B cell (primary cell): ENCODE measurements around the gene ENTHD1. TPM values are rescaled to one million over a fixed set of nuclear protein-coding genes. Genes with fewer than 3 reads are reported as not detected.

Experiments used
- polyA plus RNA-seq: library from polyadenylated mRNA; depleted of rRNA; stranded (reverse); fragments of >200 nt; gene quantifications from 2 replicates; pipeline ENCODE4 v1.2.3, GENCODE V29; 2012
- small RNA-seq: library from RNA; depleted of rRNA; stranded (forward); fragments of <200 nt; gene quantifications from one replicate; pipeline ENCODE3, GENCODE V24; 2012; ENCODE audit warnings: low replicate concordance, low read depth; ENCODE audit not compliant: insufficient read length
- total RNA-seq, 2 donors: library from RNA; stranded (reverse); fragments of 120-200 nt in 1 of 2; gene quantifications; 1 replicate in 1 of 2; 2 replicates in 1 of 2; pipeline versions ENCODE4 v1.2.3 to v1.2.4, GENCODE V29; 2013 to 2022

The ENTHD1 gene
- total and polyA plus RNA-seq, 2 donors (not counting 1 experiment from before 2014, with no cell fraction given): not detected

Small RNA genes within 50 kb of the gene (small RNA-seq; reads per million reads assigned to genes)
- gene RN7SKP210: not detected

Other genes with a start within 250 kb of the ENTHD1 start
- 13.5 and 14.4 TPM in 2 replicates for gene GRAP2, start 7.3 kb upstream of the ENTHD1 start, total RNA-seq
- 26.4 and 34.9 TPM in 2 replicates for gene GRAP2, start 7.3 kb upstream of the ENTHD1 start, polyA plus RNA-seq
- 1.4 and 1.7 TPM in 2 replicates for gene TMA7B, start 66.6 kb upstream of the ENTHD1 start, total RNA-seq
- gene TMA7B, start 66.6 kb upstream of the ENTHD1 start, polyA plus RNA-seq: 0.85 and 1.5 TPM in 2 replicates
- 0.05 and 0.10 TPM in 2 replicates for gene FAM83F, start 101.2 kb upstream of the ENTHD1 start, total RNA-seq
- gene FAM83F, start 101.2 kb upstream of the ENTHD1 start, polyA plus RNA-seq: 0.03 TPM in 1 of 2 replicates, not detected in the other